Kidney epithelial cell (primary cell): ENCODE measurements around the gene TBL3. TPM values are rescaled to one million over a fixed set of nuclear protein-coding genes. Genes with fewer than 3 reads are reported as not detected.
A peak's percentile ranks its signal among the peaks of the same experiment; 100 is the strongest.

ENCODE experiments used
- DNase-seq: peaks from one replicate; pipeline ENCODE4 v3.0.0-alpha.2; 2010; ENCODE audit warnings: low read depth
- H3K27me3 ChIP-seq: 2 replicates; pipeline ENCODE4 v1.6.0; 2011; ENCODE audit warnings: low read length; ENCODE audit not compliant: control insufficient read depth, insufficient read depth
- H3K36me3 ChIP-seq: 2 replicates; pipeline ENCODE4 v1.5.1; 2011; ENCODE audit warnings: low read length; ENCODE audit not compliant: control insufficient read depth, insufficient read depth
- H3K4me3 ChIP-seq: 2 replicates; pipeline ENCODE4 v1.5.1; 2011; ENCODE audit warnings: low read depth, mild to moderate bottlenecking, control low read depth, low read length
- CTCF ChIP-seq: IDR thresholded peaks from 2 replicates; pipeline ENCODE4 v1.5.1; 2011; ENCODE audit warnings: mild to moderate bottlenecking, moderate library complexity, low read length, control low read depth, inconsistent platforms; ENCODE audit not compliant: insufficient read depth, poor library complexity, severe bottlenecking
- total RNA-seq: library from RNA; depleted of rRNA; stranded (reverse); fragments of >200 nt; gene quantifications from 2 replicates; pipeline ENCODE4 v1.2.3, GENCODE V29; 2015

TBL3 gene
- total RNA-seq, 1 donor from 2014 or later: 70.3 TPM

- no peak for TF ChIP-seq CTCF
- no peaks in the 10 kb centered on the region for H3K36me3 ChIP-seq
- peaks cover 21% of the 10 kb centered on the region for H3K27me3 ChIP-seq
- no peak for DNase-seq
- no peak overlapping the region for H3K4me3 ChIP-seq
Measured at GRCh38 chr16:2015947-2016208, 44.0 kb downstream of the TBL3 start.

GRCh38 chr16:2016407-2016922 lies 44.6 kb downstream of the TBL3 start:
- DNase-seq: no peak
- TF ChIP-seq CTCF: peak; percentile 45
- peaks cover 24% of the 10 kb centered on the region for H3K27me3 ChIP-seq
- H3K4me3 ChIP-seq: no peak overlapping the region
- H3K36me3 ChIP-seq: no peaks in the 10 kb centered on the region

DNA sequence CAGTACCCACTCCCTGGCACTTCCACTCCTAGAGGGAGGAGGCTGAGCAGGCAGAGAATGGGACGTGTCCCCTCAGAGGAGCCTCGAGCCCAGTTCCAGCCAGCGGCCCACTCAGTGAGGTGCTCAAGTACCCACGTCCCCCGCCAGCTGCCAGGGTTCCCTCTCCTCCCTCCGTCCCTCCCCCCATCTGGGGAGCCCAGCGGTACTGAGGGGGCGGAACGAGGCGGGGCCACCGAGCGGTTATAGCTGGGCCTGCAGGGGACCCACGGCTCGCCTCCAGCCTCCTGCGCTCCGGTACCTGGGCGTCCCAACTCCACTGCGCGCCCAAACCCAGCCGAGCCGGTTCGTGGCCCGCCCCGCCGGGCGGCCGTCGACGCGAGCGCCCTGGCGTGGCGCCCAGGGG lies 47.7 kb downstream of the TBL3 start, which contains the start of gene NPW:
Gene NPW, plus strand, starts transcription at position 268 of the 403 bp plus-strand sequence.
- DNase-seq: no peak
- no peak for TF ChIP-seq CTCF
- Histone ChIP-seq H3K4me3 (no peak within 1 kb of the TSS), H3K36me3 (no peaks in the 10 kb centered on the region), H3K27me3 (peaks cover 28% of the 10 kb centered on the region)

- no peak for DNase-seq
- H3K27me3 ChIP-seq: peaks cover 28% of the 10 kb centered on the region
- no peak overlapping the region for H3K4me3 ChIP-seq
- no peak for TF ChIP-seq CTCF
- H3K36me3 ChIP-seq: no peaks in the 10 kb centered on the region
Measured at GRCh38 chr16:2019921-2020831, 48.3 kb downstream of the TBL3 start.

DNA sequence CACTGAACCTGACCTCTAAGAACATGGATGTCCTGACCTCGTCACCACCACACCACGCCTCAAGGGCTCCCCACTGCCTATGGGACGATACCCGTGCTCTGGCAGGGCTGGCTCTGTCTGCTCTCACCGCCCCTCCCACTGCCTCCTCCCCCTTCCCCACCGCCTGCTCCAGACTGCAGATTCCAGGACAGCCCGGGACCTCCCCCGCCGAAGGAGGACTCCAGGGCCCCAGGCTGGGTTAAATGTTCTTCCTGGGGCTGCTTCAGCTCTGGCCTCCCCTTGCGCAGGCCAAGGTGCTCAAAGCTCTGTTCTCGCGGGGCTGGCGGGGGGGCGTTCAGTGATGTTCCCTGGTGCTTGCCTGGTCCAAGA lies 50.9 kb downstream of the TBL3 start:
- no peaks in the 10 kb centered on the region for H3K36me3 ChIP-seq
- DNase-seq: no peak
- peak overlapping the region; percentile 4 for H3K4me3 ChIP-seq
- TF ChIP-seq CTCF: no peak
- peaks cover 28% of the 10 kb centered on the region for H3K27me3 ChIP-seq
